Esophagus squamous epithelium (tissue), 4 donors: ENCODE results near the gene WNK2.

Source experiments
- POLR2A ChIP-seq, 4 donors: fragments of 450-650 bp; IDR thresholded peaks; one replicate each; pipeline ENCODE4 v1.6.1; 2017; ENCODE audit warnings: antibody characterized with exemption in 4 of 4, mild to moderate bottlenecking in 4 of 4, moderate library complexity in 3 of 4
- TF ChIP-seq, protein P1 (sequence below), 6 experiments: fragments of 450-650 bp in 4 of 6; fragments of 200-600 bp in 2 of 6; sonication (generic) in 2 of 6; IDR thresholded peaks; one replicate each; pipeline ENCODE4 v1.5.1; 2016 to 2019; ENCODE audit warnings: antibody characterized with exemption in 6 of 6, mild to moderate bottlenecking in 4 of 6, moderate library complexity in 4 of 6

DNA sequence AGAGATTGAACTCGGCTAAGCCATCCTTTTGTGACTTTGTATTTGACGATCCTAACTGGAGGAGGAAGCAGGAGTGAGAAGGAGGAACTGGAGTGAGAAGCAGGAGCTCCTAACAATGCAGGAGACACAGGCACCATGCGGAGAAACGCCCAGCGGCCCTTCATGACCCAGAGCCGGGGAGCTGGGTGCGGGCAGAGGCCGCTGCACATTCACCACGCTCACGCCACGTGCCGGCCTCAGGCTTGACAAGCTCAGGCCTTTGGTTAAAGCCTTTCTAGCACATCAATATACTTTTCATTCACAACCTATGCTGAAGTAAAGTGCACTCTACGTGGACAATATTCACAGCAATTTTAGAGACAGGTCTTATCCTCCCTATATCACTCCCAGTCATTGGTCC is 142.7 kb downstream of the WNK2 start:
- TF ChIP-seq, protein P1, sequence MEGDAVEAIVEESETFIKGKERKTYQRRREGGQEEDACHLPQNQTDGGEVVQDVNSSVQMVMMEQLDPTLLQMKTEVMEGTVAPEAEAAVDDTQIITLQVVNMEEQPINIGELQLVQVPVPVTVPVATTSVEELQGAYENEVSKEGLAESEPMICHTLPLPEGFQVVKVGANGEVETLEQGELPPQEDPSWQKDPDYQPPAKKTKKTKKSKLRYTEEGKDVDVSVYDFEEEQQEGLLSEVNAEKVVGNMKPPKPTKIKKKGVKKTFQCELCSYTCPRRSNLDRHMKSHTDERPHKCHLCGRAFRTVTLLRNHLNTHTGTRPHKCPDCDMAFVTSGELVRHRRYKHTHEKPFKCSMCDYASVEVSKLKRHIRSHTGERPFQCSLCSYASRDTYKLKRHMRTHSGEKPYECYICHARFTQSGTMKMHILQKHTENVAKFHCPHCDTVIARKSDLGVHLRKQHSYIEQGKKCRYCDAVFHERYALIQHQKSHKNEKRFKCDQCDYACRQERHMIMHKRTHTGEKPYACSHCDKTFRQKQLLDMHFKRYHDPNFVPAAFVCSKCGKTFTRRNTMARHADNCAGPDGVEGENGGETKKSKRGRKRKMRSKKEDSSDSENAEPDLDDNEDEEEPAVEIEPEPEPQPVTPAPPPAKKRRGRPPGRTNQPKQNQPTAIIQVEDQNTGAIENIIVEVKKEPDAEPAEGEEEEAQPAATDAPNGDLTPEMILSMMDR (IDR thresholded peaks at IDR 0.05), result no peak
- TF ChIP-seq POLR2A (IDR thresholded peaks at IDR 0.05), result no peak
